Left lung (tissue), 10 donors: ENCODE measurements around the gene INTS15. TPM values are rescaled to one million over a fixed set of nuclear protein-coding genes. Genes with fewer than 3 reads are reported as not detected.

Experiments
- ATAC-seq: fragments of 200-7000 bp; cut with Tn5 transposase; one replicate; pipeline ENCODE4 v1.9.1; 2020; ENCODE audit warnings: moderate library complexity
- DNase-seq, 4 donors: peaks; one replicate each; pipeline ENCODE4 v3.0.0-alpha.2; 2013 to 2020
- H3K27ac ChIP-seq, 2 donors: fragments of 200-600 bp; sonication (generic) in 1 of 2; one replicate each; pipeline versions ENCODE4 v1.5.0 to v1.8.0; 2020 to 2021
- H3K27me3 ChIP-seq, 2 donors: fragments of 200-600 bp; sonication (generic) in 1 of 2; one replicate each; pipeline versions ENCODE4 v1.5.0 to v1.8.0; 2020 to 2021
- H3K36me3 ChIP-seq, 2 donors: fragments of 200-600 bp; sonication (generic) in 1 of 2; one replicate each; pipeline versions ENCODE4 v1.5.0 to v1.8.0; 2020 to 2021
- H3K4me1 ChIP-seq, 2 donors: fragments of 200-600 bp; one replicate each; pipeline ENCODE4 v1.8.0; 2021
- H3K4me3 ChIP-seq, 2 donors: fragments of 200-600 bp; sonication (generic) in 1 of 2; one replicate each; pipeline versions ENCODE4 v1.5.0 to v1.8.0; 2020 to 2021; ENCODE audit warnings: mild to moderate bottlenecking in 1 of 2
- H3K9me3 ChIP-seq, 2 donors: fragments of 200-600 bp; sonication (generic) in 1 of 2; one replicate each; pipeline versions ENCODE4 v1.5.0 to v1.8.0; 2020 to 2021
- intact Hi-C, 2 donors: fragments of 100-400 bp; cut with DNase I; formaldehyde crosslinking; loops; one replicate each; pipeline versions ENCODE4 v1.11.2 to v1.14.2; 2022
- polyA plus RNA-seq, 6 donors: library from polyadenylated mRNA; unstranded; fragments of 120-200 nt; gene quantifications; one replicate each; pipeline ENCODE4 v1.2.1, GENCODE V29; 2013; ENCODE audit not compliant: insufficient read length in 6 of 6
- total RNA-seq, 2 donors: library from RNA; stranded (reverse); fragmentation: NEBNext Ultra II Directional; extraction: Animal tissue kit (Norgen Biotek cat#: 25700); gene quantifications; one replicate each; pipeline ENCODE4 v1.2.1, GENCODE V29; 2021
- TF ChIP-seq, protein P1 (sequence below), 2 donors: fragments of 200-600 bp; sonication (generic) in 1 of 2; IDR thresholded peaks; one replicate each; pipeline versions ENCODE4 v1.5.0 to v1.8.0; 2021; ENCODE audit warnings: antibody characterized with exemption in 2 of 2
- donor health status: DM: no; HTN: yes; CAD: no.
- donor health status: DM: no; HTN: no; CAD: no.

INTS15 gene
- total and polyA plus RNA-seq, 8 donors = 30.2 to 49.4 (median 38.3) TPM

GRCh38 chr7:6614953-6615722 is 25.3 kb downstream of the INTS15 start, which contains the start of gene ZNF853:
Gene ZNF853 (plus strand): TSS chr7:6615610. CDS start chr7:6616175, 565 bp downstream.
- no peaks in the 10 kb centered on the region for H3K36me3 ChIP-seq
- peak; percentile 17 for ATAC-seq
- H3K27me3 ChIP-seq = peaks cover 0 to 42% of the 10 kb centered on the region in 2 donors
- H3K27ac ChIP-seq = no peak within 1 kb of the TSS
- intact Hi-C loops = no loop called here
- H3K9me3 ChIP-seq = no peaks in the 10 kb centered on the region
- H3K4me1 ChIP-seq = peaks cover 0 to 9% of the 10 kb centered on the region in 2 donors
- DNase-seq = peak in 2 of 4 donors; percentile 24 to 82
- TF ChIP-seq, protein P1, sequence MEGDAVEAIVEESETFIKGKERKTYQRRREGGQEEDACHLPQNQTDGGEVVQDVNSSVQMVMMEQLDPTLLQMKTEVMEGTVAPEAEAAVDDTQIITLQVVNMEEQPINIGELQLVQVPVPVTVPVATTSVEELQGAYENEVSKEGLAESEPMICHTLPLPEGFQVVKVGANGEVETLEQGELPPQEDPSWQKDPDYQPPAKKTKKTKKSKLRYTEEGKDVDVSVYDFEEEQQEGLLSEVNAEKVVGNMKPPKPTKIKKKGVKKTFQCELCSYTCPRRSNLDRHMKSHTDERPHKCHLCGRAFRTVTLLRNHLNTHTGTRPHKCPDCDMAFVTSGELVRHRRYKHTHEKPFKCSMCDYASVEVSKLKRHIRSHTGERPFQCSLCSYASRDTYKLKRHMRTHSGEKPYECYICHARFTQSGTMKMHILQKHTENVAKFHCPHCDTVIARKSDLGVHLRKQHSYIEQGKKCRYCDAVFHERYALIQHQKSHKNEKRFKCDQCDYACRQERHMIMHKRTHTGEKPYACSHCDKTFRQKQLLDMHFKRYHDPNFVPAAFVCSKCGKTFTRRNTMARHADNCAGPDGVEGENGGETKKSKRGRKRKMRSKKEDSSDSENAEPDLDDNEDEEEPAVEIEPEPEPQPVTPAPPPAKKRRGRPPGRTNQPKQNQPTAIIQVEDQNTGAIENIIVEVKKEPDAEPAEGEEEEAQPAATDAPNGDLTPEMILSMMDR (IDR thresholded peaks at IDR 0.05) = no peak
- peak within 1 kb of the TSS; percentile 47 to 53 for H3K4me3 ChIP-seq

DNA sequence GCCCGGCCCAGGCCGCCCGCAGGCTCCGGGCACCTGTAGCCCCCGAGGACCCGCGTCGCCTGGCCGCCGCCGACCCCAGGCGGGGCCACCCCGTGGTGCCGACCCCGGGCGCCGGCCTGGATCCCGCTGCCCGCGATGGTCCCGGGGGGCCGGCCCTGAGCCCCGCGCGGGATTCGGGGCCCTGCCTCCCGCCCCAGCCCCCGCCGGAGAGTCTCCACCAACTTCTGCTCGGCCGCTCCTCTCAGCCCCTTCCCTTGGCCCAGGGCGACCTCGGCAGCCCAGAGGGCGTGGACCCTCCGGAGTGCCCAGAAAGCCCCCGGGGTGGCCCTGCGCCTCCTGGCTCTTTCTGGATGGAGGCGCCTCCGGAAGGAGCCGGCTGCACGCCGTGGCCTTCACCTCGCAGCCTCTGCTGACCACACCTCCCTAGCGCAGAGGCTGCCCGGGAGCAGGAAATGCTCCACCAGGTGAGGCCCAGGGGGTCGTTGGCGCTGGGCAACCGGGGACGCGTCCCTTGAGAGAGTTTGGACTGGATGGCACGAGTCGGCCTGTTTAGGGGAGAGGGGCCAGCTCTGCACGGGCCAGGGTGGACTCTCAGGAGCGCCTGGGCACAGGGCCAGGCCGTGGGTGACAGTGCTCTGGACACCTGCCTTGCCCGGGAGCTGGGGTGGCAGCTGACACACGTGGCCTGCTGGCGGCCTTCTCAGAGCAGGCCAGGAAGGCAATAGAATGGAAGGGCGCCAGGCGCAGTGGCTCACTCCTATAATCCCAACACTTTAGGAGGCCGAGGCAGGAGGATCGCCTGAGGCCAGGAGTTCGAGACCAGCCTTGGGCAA is 26.1 kb downstream of the INTS15 start:
- peak; percentile 76 for ATAC-seq
- intact Hi-C loops = no loop called here

DNA sequence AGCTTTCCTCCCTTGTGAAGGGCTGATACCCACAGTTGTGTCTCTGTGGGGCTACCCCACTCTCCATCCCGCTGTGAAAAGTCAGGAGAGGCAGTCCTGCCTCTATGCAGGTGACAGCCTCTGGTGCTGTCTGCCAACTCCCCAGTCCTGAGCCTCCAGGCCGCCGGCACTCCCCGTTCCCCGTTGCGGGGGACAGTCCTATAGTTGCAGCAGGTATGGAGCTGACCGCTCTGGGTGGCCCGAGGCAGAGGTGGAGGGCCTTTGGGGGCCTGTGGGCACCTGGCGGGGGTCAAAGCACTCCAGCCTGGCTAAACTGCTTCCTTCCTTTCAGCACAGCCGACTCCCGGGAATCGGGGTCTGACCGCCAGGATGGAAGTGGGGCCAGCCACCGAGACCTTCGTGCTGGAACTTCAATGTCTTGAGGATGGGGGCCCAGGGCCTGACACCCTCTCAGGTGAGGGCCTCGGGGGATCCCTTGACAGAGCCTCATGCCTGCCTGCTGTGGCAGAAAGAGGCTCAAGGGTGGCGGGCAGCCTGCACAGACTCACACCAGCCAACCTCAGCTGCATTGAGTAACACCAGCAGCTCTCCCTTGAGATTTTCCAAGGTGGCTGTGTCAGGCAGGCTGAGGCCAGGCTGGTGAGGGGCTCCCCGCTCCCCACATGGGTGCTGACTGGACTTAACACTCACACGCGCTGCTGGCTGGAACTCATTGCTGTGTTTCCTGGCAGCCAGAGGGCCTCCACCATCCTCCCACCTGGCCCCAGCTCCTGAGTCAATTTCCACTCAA is 27.2 kb downstream of the INTS15 start:
- Histone ChIP-seq H3K4me3 (no peak overlapping the region), H3K36me3 (peaks cover 0 to 8% of the 10 kb centered on the region in 2 donors), H3K4me1 (peaks cover 0 to 9% of the 10 kb centered on the region in 2 donors), H3K27ac (no peak overlapping the region), H3K27me3 (peaks cover 0 to 42% of the 10 kb centered on the region in 2 donors), H3K9me3 (no peaks in the 10 kb centered on the region)
- ATAC-seq (no peak), DNase-seq (no peak)
- intact Hi-C loops = no loop called here
- TF ChIP-seq, protein P1 (IDR thresholded peaks at IDR 0.05) = no peak

More for the DNA sequence above, 26.1 kb downstream of the INTS15 start:
- peaks cover 0 to 9% of the 10 kb centered on the region in 2 donors for H3K4me1 ChIP-seq
- no peaks in the 10 kb centered on the region for H3K9me3 ChIP-seq
- peak overlapping the region; percentile 47 to 53 for H3K4me3 ChIP-seq
- TF ChIP-seq, protein P1 (IDR thresholded peaks at IDR 0.05) = no peak
- H3K27ac ChIP-seq = no peak overlapping the region
- DNase-seq = peak in 2 of 4 donors; percentile 27 to 79
- peaks cover 0 to 42% of the 10 kb centered on the region in 2 donors for H3K27me3 ChIP-seq
- H3K36me3 ChIP-seq = no peaks in the 10 kb centered on the region

DNA sequence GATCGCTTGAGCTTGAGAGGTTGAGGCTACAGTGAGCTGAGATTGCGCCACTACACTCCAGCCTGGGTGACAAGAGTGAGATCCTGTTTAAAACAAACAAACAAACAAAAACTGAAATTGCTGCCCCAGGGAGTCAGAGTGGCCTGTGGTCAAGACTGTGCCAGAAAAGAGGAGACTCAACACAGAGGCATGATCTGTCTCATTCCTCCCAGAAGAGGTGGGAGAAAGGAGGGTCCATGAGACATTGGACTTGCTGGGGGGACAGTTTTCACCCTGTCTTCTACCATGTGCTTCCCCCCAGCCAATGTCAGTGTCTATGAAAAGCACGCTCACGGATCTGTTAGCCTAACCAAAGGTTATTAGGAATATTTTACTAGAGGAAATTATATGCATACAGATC is 28.8 kb downstream of the INTS15 start:
- Histone ChIP-seq H3K4me1 (peaks cover 0 to 9% of the 10 kb centered on the region in 2 donors), H3K9me3 (no peaks in the 10 kb centered on the region), H3K4me3 (no peak overlapping the region), H3K36me3 (peaks cover 0 to 20% of the 10 kb centered on the region in 2 donors), H3K27me3 (peaks cover 0 to 35% of the 10 kb centered on the region in 2 donors), H3K27ac (no peak overlapping the region)
- ATAC-seq (no peak), DNase-seq (no peak)
- intact Hi-C loops = no loop called here
- TF ChIP-seq, protein P1 (IDR thresholded peaks at IDR 0.05) = no peak
